ENCODE measurements around the gene GLTP. TPM values are rescaled to one million over a fixed set of nuclear protein-coding genes. Genes with fewer than 3 reads are reported as not detected.
"Not testable (repeated sequence)": the region's sequence is repeated elsewhere in the genome, so short reads cannot be mapped to it uniquely, and the experiment has no call there.

Gene GLTP
- total RNA-seq, 1 experiment from 2014 or later, result 24.2 TPM

GRCh38 chr12:109885616-109886015, 5.3 kb upstream of the GLTP start:
- no peak for DNase-seq (ENCODE audit: low read depth)
- in situ Hi-C loops (cut with HindIII; ENCODE audit: low pct_unique_long_range_greater_than_20kb, low sequenced_read_pairs), result no loop called here

GRCh38 chr12:109883461-109883860, 3.1 kb upstream of the GLTP start:
- no peak for DNase-seq (ENCODE audit: low read depth)
- in situ Hi-C loops (cut with HindIII; ENCODE audit: low pct_unique_long_range_greater_than_20kb, low sequenced_read_pairs), result no loop called here

DNA sequence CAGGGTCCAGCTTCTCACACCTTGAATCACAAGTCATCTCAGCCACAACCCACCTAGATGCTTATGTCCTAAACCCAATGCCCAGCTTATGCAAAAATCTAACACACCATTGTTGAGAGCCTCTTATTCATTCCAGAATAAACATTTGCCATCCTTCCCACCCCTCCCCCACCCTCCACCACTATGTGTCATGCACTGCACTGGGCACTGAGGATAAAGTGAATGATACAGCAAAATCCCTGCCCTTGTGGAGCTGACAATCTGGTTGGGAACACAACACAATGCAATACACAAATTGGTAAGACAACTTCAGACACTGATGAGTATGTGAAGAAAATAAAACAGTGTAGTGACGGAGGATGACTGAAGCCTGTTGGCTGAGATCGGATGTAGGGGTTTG, 1.4 kb upstream of the GLTP start:
- no peak for DNase-seq (ENCODE audit: low read depth)
- in situ Hi-C loops (cut with HindIII; ENCODE audit: low pct_unique_long_range_greater_than_20kb, low sequenced_read_pairs), result no loop called here

DNA sequence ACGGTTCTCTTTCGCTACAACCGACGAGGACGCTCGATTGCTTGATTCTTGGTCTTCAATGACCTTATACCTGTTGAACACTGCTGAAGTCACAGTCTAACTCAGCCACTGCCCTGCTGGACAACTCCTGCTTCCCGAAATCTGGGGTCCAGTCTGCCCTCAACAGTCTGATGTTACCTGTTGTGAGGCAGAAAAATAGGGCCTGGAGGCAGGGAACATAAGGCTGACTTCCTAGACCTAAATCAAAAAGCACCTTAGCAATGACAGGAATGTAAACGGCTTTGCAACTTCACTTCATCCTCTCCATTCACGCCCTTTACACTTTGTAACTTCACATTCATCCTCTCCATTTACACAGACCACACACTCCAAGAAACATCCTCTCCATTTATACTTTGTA, 597 bp upstream of the GLTP start:
- in situ Hi-C loops (cut with HindIII; ENCODE audit: low pct_unique_long_range_greater_than_20kb, low sequenced_read_pairs), result no loop called here
- no peak for DNase-seq (ENCODE audit: low read depth)

DNA sequence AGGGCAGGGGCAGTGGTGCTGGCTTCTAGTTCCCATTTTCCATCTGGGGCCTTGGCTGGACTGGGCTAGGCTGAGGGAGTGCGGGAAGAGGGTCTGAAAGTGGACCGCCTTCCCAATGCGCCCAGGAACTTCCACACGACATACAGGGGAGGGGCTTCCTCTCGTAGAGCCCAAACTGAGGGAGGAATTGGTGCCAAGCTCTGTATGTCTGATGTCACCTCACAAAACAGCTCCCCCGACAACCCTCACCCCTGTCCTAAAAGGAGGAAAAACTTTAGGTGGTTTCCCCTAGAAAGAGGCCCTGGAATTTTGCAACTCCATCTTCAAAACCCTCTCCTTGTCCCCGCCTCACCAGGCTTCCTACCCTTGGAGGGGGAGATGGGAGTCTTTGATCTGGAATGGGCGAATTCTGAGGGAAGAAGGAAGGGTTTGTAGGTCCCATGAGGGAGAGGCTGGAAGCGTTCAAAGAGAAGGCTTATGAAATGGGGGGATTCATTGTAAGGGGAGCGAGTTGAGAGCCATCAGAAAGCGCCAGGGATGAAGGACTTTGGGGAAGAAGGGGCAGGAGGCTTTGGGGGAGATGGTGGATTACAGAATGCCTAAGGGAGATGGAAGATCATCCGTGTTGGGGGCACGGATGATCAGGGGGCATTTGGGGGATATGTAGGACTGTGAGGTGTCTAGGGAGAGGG, 844 bp downstream of the GLTP start:
- in situ Hi-C loops (cut with HindIII; ENCODE audit: low pct_unique_long_range_greater_than_20kb, low sequenced_read_pairs), result no loop called here
- DNase-seq (ENCODE audit: low read depth), result no peak

- in situ Hi-C loops (cut with HindIII; ENCODE audit: low pct_unique_long_range_greater_than_20kb, low sequenced_read_pairs), result no loop called here
- DNase-seq (ENCODE audit: low read depth), result no peak
Observed at GRCh38 chr12:109878749-109879148, 1.6 kb downstream of the GLTP start.

GRCh38 chr12:109878247-109878625, 2.1 kb downstream of the GLTP start:
- DNase-seq (ENCODE audit: low read depth), result no peak
- in situ Hi-C loops (cut with HindIII; ENCODE audit: low pct_unique_long_range_greater_than_20kb, low sequenced_read_pairs), result no loop called here

DNA sequence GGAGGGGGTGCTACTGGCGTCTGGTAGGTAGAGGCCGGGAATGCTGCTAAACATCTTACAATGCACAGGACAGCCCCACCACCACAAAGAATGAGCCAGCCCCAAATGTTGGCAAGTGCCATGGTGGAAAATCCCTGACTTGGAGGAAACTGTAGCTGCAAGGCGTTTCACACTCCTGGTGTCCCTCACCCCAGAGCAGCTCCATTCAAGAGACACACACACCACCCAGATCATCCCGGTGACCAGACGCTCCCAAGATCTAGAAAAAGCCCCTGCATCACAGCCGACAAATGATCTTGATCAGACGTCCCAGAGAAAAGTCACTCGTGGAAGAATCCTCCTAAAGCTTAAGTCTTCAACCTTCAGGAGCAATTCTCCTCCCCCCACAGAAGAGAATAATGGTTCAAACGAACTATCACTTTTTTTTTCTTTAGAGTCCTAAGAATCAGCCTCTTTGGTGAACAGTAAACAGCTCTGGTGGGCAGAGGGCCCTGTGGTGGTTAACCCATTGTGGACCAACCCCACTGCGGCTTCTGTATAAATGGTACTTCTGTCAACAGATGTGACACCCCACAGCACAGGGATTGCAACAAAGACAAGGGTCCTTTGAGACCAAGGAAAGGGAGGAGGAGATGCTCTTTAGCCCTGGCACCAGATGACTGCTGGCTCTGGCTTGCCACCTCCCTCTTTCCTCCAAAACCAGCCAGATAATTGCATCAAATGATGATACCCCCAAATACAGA, 2.7 kb downstream of the GLTP start:
- DNase-seq (ENCODE audit: low read depth), result no peak
- in situ Hi-C loops (cut with HindIII; ENCODE audit: low pct_unique_long_range_greater_than_20kb, low sequenced_read_pairs), result no loop called here

DNA sequence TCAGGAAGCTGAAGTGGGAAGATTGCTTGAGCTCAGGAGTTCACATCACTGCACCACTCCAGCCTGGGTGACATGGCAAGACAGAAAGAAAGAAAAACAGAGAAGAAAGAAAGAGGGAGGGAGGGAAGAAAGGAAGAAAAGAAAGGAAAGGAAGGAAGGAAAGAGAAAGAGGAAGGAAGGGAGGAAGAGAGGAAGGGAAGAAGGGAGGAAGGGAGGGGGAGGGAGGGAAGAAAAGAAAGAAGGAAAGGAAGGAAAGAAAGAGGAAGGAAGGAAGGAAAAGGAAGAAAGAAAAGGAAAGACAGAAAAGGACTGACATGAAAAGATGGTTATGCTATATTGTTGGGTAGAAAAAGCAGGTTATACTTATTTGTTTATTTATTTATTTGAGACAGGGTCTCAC, 3.9 kb downstream of the GLTP start:
- no peak for DNase-seq (ENCODE audit: low read depth)
- in situ Hi-C loops (cut with HindIII; ENCODE audit: low pct_unique_long_range_greater_than_20kb, low sequenced_read_pairs), result no loop called here

DNA sequence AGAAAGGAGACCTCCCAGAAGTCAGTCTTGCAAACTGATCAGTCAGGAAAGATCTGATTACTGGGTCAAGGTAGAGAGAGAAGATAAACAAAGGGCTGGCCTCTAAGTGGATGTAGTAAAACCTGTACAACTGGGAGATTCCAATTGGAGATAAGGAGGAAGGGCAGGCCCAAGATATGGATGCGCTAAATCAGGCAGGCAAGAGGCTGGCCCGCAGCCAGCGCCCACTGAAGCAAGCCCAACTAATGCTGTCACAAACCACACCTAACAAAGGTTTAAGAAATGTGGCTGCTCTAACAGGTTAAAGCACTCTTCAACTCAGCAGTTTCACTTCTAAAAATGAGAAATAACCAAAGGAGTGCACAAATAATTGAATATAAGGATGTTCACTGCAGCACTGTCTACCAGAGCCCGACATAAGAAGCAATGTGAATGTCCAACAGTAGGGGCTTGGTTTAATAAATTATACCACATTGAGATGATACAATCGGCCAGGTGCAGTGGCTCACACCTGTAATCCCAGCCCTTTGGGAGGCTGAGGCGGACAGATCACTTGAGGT, 4.7 kb downstream of the GLTP start:
- in situ Hi-C loops (cut with HindIII; ENCODE audit: low pct_unique_long_range_greater_than_20kb, low sequenced_read_pairs), result no loop called here
- DNase-seq (ENCODE audit: low read depth), result peak; percentile 38

DNA sequence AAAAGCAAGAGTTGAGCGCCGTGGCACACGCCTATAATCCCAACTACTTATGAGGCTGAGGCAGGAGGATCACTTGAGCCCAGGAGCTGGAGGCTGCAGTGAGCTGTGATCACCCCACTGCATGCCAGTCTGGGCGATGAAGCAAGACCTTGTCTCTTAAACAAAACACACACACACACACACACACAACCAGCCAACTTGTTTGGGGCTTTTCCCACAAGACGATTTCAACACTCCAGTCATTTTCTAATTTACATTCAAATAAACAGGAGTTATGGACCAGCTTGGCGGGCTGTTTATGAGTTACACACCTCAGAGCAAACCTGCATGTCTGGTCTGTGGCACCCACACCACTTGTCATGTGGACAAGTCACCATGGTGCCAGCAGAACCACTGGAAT, 6.7 kb downstream of the GLTP start:
- in situ Hi-C loops (cut with HindIII; ENCODE audit: low pct_unique_long_range_greater_than_20kb, low sequenced_read_pairs), result no loop called here
- no peak for DNase-seq (ENCODE audit: low read depth)

DNA sequence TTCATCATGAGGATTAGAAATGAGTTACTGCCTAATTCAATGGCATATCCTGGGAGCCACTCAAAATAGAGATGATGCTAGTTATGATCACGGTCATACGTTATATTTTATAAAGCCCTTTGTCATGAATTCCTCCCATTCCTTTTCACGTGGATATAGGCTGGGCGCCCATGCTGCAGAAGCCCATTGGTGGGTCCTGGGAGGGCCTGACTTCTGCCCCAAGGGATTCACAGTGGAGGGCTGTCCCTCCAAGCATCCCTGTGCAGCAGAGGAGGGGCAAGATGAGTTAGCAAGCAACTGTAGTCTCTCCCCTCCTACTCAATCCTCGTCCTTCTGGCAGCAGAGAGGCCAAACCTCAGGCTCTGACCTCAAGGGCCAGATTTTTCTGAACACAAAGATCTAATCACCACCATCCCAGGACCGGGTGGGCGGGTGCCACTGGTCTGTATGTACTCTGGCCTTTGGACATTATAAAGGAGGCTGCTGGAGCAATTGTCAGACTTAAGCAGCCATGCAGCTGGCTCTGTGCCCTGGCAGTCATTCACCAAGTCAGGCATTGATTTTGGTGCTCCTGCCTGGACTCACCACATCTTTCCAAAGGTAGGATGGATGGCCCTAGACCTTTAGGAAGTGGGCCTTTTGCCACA, 8.6 kb downstream of the GLTP start:
- in situ Hi-C loops (cut with HindIII; ENCODE audit: low pct_unique_long_range_greater_than_20kb, low sequenced_read_pairs), result no loop called here
- no peak for DNase-seq (ENCODE audit: low read depth)

GRCh38 chr12:109870648-109871047, 9.7 kb downstream of the GLTP start:
- DNase-seq (ENCODE audit: low read depth), result no peak
- in situ Hi-C loops (cut with HindIII; ENCODE audit: low pct_unique_long_range_greater_than_20kb, low sequenced_read_pairs), result no loop called here

DNA sequence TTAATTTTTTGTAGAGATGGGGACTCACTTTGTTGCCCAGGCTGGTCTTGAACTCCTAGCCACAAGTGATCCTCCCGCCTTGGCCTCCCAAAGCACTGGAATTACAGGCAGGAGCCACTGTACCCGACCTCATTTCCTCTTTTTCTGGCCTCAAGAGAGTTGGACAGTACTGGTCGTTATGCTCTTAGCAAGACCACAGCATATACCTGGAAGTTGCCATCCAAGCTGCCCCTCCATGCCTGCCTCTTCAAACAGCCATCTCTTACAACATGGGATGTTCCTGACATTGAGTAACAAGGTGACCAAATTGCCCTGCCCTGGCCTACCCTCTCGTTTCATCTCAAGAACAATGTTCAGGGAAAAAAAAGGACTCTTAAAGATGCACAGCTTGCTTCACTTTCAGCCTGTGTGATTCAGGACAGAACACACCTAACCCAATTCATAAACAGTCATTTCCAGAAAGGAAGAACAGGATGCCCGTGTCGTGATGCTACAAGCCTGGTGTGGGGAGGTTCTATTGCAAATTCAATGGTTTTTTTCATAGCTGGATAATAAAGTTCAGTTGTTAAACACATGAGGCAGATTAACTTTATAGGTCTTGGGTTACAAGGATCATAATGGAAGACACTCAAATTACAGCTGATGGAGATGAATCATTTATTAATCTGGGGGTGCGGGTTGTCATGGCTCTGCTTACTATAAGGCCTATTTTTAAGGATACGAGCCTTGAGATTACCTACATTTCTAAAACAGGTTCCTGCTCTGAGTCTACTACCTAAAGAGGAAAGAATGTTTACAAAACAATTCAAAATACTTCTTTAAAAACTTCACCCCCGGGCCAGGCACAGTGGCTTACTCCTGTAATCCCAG, 11.9 kb downstream of the GLTP start:
- no peak for DNase-seq (ENCODE audit: low read depth)
- in situ Hi-C loops (cut with HindIII; ENCODE audit: low pct_unique_long_range_greater_than_20kb, low sequenced_read_pairs), result no loop called here

DNA sequence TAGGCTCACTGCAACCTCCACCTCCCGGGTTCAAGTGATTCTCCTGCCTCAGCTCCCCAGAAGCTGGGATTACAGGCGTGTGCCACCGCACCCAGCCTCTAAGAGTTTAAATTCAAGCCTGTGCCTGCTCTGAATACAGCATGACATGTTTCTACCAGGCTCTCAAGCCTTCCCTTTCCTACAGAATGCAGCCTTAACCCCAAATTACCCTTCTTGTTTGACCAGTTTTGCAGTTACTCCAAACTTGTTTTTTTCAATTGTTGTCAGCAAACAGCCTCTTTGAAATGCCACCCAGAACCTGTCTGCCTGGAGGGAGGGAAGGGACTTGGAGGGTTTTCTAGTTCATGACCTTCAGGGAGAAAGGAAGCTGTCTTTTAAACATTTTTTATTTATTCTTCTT, 15.4 kb downstream of the GLTP start:
- in situ Hi-C loops (cut with HindIII; ENCODE audit: low pct_unique_long_range_greater_than_20kb, low sequenced_read_pairs), result no loop called here
- no peak for DNase-seq (ENCODE audit: low read depth)

DNA sequence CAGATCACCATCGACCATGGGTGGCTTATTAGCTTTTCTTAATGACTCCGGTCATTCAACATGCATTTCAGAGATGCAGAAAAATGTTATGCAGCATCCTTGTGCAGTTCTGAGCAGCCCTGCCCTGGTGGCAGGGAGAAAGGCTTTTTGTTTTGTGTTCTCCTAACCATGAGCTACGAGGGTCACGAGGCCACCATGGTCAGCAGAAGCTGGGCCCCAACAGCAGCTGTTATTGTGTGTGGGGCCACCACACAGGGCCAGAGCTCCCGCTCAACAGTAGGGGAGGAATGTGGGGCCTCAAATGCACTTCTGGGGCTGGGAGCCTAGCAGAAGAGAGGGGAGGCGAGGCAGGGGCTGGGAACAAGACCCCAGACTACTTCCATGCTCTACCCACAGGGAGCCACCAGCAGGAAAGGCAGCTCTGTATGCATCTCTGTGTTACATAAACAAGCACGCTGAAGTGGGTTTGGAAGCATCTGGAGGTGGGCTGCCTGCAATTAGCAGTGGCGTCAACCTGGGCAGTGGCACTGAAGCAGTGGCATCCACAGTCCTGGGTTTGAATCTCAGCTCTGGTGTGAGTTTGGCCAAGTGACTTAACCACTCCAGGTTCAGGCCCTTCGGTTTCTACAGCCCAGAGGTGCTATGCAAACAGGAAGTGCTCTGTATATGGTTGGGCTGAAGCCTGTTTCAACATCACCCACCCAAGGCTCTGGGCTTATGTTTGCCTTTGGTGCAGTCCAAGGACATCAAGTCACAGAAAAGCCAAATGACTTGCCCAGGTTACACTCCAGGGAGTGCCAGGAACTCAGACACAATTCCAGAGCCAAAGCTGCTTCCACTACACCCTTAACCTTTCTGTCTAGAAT, 16.3 kb downstream of the GLTP start:
- in situ Hi-C loops (cut with HindIII; ENCODE audit: low pct_unique_long_range_greater_than_20kb, low sequenced_read_pairs), result no loop called here
- DNase-seq (ENCODE audit: low read depth), result no peak

DNA sequence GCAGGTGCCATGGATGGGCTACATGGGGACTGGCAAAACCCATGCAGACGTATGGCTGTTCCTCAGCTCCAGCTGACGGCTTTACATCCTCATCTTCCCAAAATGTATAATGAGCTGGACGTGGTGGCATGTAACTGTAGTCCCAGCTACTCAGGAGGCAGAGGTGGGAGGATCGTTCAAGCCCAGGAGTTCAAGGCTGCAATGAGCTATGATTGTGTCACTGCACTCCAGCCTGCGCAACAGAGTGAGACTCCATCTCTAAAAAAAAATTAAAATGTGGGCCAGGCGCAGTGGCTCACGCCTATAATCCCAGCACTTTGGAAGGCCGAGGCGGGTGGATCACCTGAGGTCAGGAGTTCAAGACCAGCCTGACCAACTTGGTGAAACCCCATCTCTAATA, 17.9 kb downstream of the GLTP start:
- DNase-seq (ENCODE audit: low read depth); in situ Hi-C loops (cut with HindIII; ENCODE audit: low pct_unique_long_range_greater_than_20kb, low sequenced_read_pairs): not testable (repeated sequence)
